ENCODE measurements around the gene CDPF1.
"Not testable (repeated sequence)": the region's sequence is repeated elsewhere in the genome, so short reads cannot be mapped to it uniquely, and the experiment has no call there.

The CDPF1 gene

GRCh38 chr22:46202897-46203600 lies 47.0 kb downstream of the CDPF1 start:
- Histone ChIP-seq H3K27me3 (ENCODE audit: control insufficient read depth, insufficient read depth, low read length) (no peaks in the 10 kb centered on the region), H3K9ac (ENCODE audit: low read length) (no peak overlapping the region), H3K9me3 (ENCODE audit: control insufficient read depth, low read length) (no peaks in the 10 kb centered on the region), H3K36me3 (ENCODE audit: control insufficient read depth, insufficient read depth, low read length) (no peaks in the 10 kb centered on the region), H3K4me3 (ENCODE audit: low read length) (no peak overlapping the region), H3K4me1 (ENCODE audit: control insufficient read depth, insufficient read depth, low read length) (peaks cover 19% of the 10 kb centered on the region)

DNA sequence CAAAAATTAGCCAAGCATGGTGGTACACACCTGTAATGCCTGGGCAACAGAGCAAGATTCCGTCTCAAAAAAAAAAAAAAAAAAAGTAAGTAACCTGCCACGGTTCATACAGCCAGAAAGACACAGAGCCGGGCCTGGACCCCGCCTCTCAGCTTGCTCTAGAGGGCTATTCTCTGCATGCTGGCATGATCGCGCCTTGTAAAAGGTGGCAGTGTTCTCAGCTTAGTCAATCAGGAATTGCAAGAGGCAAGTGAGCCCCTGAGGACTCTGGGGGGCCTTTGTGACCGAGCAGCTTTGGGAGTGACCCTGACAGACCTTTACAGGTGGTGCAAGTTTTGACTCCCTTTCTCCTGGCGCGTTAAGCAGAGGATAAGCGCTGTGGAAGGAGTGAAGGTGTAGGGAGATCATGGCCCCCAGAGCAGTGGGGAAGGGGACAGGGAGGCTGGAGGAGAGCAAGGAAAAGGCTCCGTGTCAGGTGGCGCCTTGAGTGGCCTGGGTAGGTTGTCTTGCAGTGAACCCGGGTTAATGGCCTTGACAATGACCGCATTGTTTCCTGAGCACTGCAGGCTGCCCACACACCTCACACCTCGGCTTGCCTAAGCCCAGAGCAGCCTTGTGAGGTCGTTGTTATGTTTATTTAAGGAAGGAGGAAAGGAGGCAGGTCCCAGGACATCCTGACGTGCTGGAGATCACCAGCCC lies 48.9 kb downstream of the CDPF1 start:
- Histone ChIP-seq H3K9me3 (ENCODE audit: control insufficient read depth, low read length) (no peaks in the 10 kb centered on the region), H3K4me3 (ENCODE audit: low read length) (no peak overlapping the region), H3K4me1 (ENCODE audit: control insufficient read depth, insufficient read depth, low read length) (peaks cover 26% of the 10 kb centered on the region), H3K36me3 (ENCODE audit: control insufficient read depth, insufficient read depth, low read length) (no peaks in the 10 kb centered on the region), H3K27me3 (ENCODE audit: control insufficient read depth, insufficient read depth, low read length) (no peaks in the 10 kb centered on the region), H3K9ac (ENCODE audit: low read length) (no peak overlapping the region)

GRCh38 chr22:46198806-46199205 lies 51.3 kb downstream of the CDPF1 start:
- H3K36me3 ChIP-seq (ENCODE audit: control insufficient read depth, insufficient read depth, low read length); H3K27me3 ChIP-seq (ENCODE audit: control insufficient read depth, insufficient read depth, low read length); H3K4me3 ChIP-seq (ENCODE audit: low read length); H3K9ac ChIP-seq (ENCODE audit: low read length); H3K9me3 ChIP-seq (ENCODE audit: control insufficient read depth, low read length): not testable (repeated sequence)
- H3K4me1 ChIP-seq (ENCODE audit: control insufficient read depth, insufficient read depth, low read length): peaks cover 34% of the 10 kb centered on the region

- Histone ChIP-seq H3K9ac (ENCODE audit: low read length) (no peak overlapping the region), H3K27me3 (ENCODE audit: control insufficient read depth, insufficient read depth, low read length) (no peaks in the 10 kb centered on the region), H3K4me3 (ENCODE audit: low read length) (no peak overlapping the region), H3K36me3 (ENCODE audit: control insufficient read depth, insufficient read depth, low read length) (no peaks in the 10 kb centered on the region), H3K4me1 (ENCODE audit: control insufficient read depth, insufficient read depth, low read length) (peaks cover 28% of the 10 kb centered on the region), H3K9me3 (ENCODE audit: control insufficient read depth, low read length) (no peaks in the 10 kb centered on the region)
These were observed 51.8 kb downstream of the CDPF1 start for GRCh38 chr22:46198274-46198673.

GRCh38 chr22:46196278-46196677 lies 53.8 kb downstream of the CDPF1 start:
- Histone ChIP-seq H3K4me1 (ENCODE audit: control insufficient read depth, insufficient read depth, low read length) (peaks cover 20% of the 10 kb centered on the region), H3K9me3 (ENCODE audit: control insufficient read depth, low read length) (no peaks in the 10 kb centered on the region), H3K36me3 (ENCODE audit: control insufficient read depth, insufficient read depth, low read length) (no peaks in the 10 kb centered on the region), H3K27me3 (ENCODE audit: control insufficient read depth, insufficient read depth, low read length) (no peaks in the 10 kb centered on the region), H3K9ac (ENCODE audit: low read length) (no peak overlapping the region), H3K4me3 (ENCODE audit: low read length) (no peak overlapping the region)

- no peak overlapping the region for H3K4me3 ChIP-seq (ENCODE audit: low read length)
- H3K9me3 ChIP-seq (ENCODE audit: control insufficient read depth, low read length): no peaks in the 10 kb centered on the region
- H3K36me3 ChIP-seq (ENCODE audit: control insufficient read depth, insufficient read depth, low read length): no peaks in the 10 kb centered on the region
- H3K9ac ChIP-seq (ENCODE audit: low read length): peak overlapping the region; percentile 24
- H3K4me1 ChIP-seq (ENCODE audit: control insufficient read depth, insufficient read depth, low read length): peaks cover 16% of the 10 kb centered on the region
- no peaks in the 10 kb centered on the region for H3K27me3 ChIP-seq (ENCODE audit: control insufficient read depth, insufficient read depth, low read length)
These were observed 54.5 kb downstream of the CDPF1 start for GRCh38 chr22:46195487-46196165.
